ENCODE results near the gene GUCA2B.
A peak's percentile ranks its signal among the peaks of the same experiment; 100 is the strongest.

The GUCA2B gene

GRCh38 chr1:42173155-42173933 is 20.1 kb downstream of the GUCA2B start:
- in situ Hi-C loops (cut with HindIII; ENCODE audit: low pct_unique_long_range_greater_than_20kb, low sequenced_read_pairs): no loop called here
- peak; percentile 23 to 68 for DNase-seq (ENCODE audit: low read depth in 1 of 2, low spot score in 1 of 2)
- no peak for TF ChIP-seq JUND (IDR thresholded peaks at IDR 0.05; ENCODE audit: low read depth)

GRCh38 chr1:42173961-42174735 is 20.9 kb downstream of the GUCA2B start:
- peak in 1 of 2 experiments; percentile 92 for DNase-seq (ENCODE audit: low read depth in 1 of 2, low spot score in 1 of 2)
- TF ChIP-seq JUND (IDR thresholded peaks at IDR 0.05; ENCODE audit: low read depth): no peak
- in situ Hi-C loops (cut with HindIII; ENCODE audit: low pct_unique_long_range_greater_than_20kb, low sequenced_read_pairs): no loop called here

GRCh38 chr1:42175314-42176054 is 22.3 kb downstream of the GUCA2B start:
- no peak for TF ChIP-seq JUND (IDR thresholded peaks at IDR 0.05; ENCODE audit: low read depth)
- no peak for DNase-seq (ENCODE audit: low read depth in 1 of 2, low spot score in 1 of 2)
- in situ Hi-C loops (cut with HindIII; ENCODE audit: low pct_unique_long_range_greater_than_20kb, low sequenced_read_pairs): no loop called here

- no peak for TF ChIP-seq JUND (IDR thresholded peaks at IDR 0.05; ENCODE audit: low read depth)
- in situ Hi-C loops (cut with HindIII; ENCODE audit: low pct_unique_long_range_greater_than_20kb, low sequenced_read_pairs): no loop called here
- DNase-seq (ENCODE audit: low read depth in 1 of 2, low spot score in 1 of 2): peak; percentile 29 to 61
Measured at GRCh38 chr1:42176902-42177519, 23.8 kb downstream of the GUCA2B start.

GRCh38 chr1:42177541-42177981 is 24.4 kb downstream of the GUCA2B start:
- in situ Hi-C loops (cut with HindIII; ENCODE audit: low pct_unique_long_range_greater_than_20kb, low sequenced_read_pairs): no loop called here
- no peak for TF ChIP-seq JUND (IDR thresholded peaks at IDR 0.05; ENCODE audit: low read depth)
- no peak for DNase-seq (ENCODE audit: low read depth in 1 of 2, low spot score in 1 of 2)

- no peak for DNase-seq (ENCODE audit: low read depth in 1 of 2, low spot score in 1 of 2)
- no peak for TF ChIP-seq JUND (IDR thresholded peaks at IDR 0.05; ENCODE audit: low read depth)
- in situ Hi-C loops (cut with HindIII; ENCODE audit: low pct_unique_long_range_greater_than_20kb, low sequenced_read_pairs): no loop called here
Measured at GRCh38 chr1:42178249-42178648, 25.0 kb downstream of the GUCA2B start.

GRCh38 chr1:42179275-42179674 is 26.1 kb downstream of the GUCA2B start:
- in situ Hi-C loops (cut with HindIII; ENCODE audit: low pct_unique_long_range_greater_than_20kb, low sequenced_read_pairs): no loop called here
- DNase-seq (ENCODE audit: low read depth in 1 of 2, low spot score in 1 of 2): no peak
- no peak for TF ChIP-seq JUND (IDR thresholded peaks at IDR 0.05; ENCODE audit: low read depth)

DNA sequence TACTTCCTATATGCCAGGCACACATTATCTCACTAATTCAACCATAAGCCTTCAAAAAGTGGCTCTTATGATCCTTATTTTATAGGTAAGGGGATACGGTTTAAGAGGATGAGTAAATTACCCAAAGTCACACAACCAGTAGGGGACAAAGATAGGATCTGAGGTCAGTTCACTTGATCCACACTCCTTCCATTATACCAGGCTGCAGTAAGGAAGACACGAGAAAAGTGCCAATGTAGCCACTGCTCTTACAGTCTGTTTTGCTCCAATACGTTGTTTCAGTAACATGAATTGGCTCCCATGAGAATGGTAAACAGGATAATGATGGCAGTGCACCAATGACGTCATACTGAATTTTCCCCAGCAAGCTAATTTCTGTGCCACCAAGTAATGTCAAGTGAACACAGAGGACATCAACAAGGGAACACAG is 26.7 kb downstream of the GUCA2B start:
- TF ChIP-seq JUND (IDR thresholded peaks at IDR 0.05; ENCODE audit: low read depth): no peak
- DNase-seq (ENCODE audit: low read depth in 1 of 2, low spot score in 1 of 2): no peak
- in situ Hi-C loops (cut with HindIII; ENCODE audit: low pct_unique_long_range_greater_than_20kb, low sequenced_read_pairs): no loop called here

GRCh38 chr1:42181687-42182086 is 28.5 kb downstream of the GUCA2B start:
- no peak for TF ChIP-seq JUND (IDR thresholded peaks at IDR 0.05; ENCODE audit: low read depth)
- in situ Hi-C loops (cut with HindIII; ENCODE audit: low pct_unique_long_range_greater_than_20kb, low sequenced_read_pairs): no loop called here
- no peak for DNase-seq (ENCODE audit: low read depth in 1 of 2, low spot score in 1 of 2)

DNA sequence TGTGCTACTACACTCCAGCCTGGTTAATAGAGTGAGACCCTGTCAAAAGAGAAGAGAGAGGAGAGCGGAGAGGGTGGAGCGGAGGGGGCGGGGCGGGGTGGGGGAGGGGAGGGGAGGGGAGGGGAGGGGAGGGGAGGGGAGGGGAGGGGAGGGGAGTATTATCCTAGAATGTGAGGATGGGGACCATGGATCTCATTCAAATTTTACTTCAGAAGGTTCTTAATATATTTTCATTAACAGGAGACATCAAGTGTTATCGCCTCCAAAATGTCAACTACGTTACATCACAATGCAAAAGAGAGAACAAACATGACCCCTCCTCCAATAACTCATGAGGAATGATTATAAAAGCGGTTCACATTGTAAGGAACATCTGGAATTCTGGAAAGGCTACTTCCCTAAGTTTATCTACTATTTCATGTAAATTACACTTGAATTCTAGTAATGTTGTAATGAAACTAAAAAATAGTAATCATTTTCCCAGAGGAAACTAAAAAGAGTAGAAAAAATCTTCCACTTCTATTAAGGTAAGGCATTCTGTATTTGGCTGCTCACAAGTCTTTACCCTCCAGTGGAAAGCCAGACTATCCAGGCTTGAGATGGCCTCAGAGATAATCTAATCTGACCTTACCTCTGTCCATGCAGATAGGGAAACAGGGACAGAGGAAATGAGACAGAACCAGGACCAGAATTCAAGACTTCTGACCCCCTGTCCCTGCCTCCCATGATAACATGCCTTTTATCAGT is 30.2 kb downstream of the GUCA2B start:
- no peak for DNase-seq (ENCODE audit: low read depth in 1 of 2, low spot score in 1 of 2)
- no peak for TF ChIP-seq JUND (IDR thresholded peaks at IDR 0.05; ENCODE audit: low read depth)
- in situ Hi-C loops (cut with HindIII; ENCODE audit: low pct_unique_long_range_greater_than_20kb, low sequenced_read_pairs): no loop called here

- no peak for TF ChIP-seq JUND (IDR thresholded peaks at IDR 0.05; ENCODE audit: low read depth)
- in situ Hi-C loops (cut with HindIII; ENCODE audit: low pct_unique_long_range_greater_than_20kb, low sequenced_read_pairs): no loop called here
- DNase-seq (ENCODE audit: low read depth in 1 of 2, low spot score in 1 of 2): no peak
Measured at GRCh38 chr1:42183957-42184268, 30.7 kb downstream of the GUCA2B start.

DNA sequence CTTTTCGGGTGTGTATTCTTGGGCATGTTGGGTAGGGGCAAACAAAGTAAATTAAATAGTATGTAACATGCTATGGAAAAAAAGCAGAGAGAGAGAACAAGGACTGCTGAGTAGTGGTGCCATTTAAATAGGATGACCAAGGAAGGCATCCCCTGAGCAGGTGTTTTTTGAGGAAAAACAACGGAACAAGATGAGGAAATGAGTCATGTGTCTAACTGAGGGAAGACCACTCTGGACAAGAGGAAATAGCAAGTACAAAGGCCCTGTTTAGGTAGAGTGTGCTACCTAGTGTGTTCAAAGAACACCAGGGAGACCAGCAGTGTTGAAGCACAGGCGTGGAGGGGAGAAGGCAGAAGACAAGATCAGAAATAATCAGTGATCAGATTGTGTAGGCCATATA is 31.4 kb downstream of the GUCA2B start:
- DNase-seq (ENCODE audit: low read depth in 1 of 2, low spot score in 1 of 2): no peak
- TF ChIP-seq JUND (IDR thresholded peaks at IDR 0.05; ENCODE audit: low read depth): no peak
- in situ Hi-C loops (cut with HindIII; ENCODE audit: low pct_unique_long_range_greater_than_20kb, low sequenced_read_pairs): no loop called here
